HCT116 (cell line): ENCODE data around the gene MCF2L. TPM values are rescaled to one million over a fixed set of nuclear protein-coding genes. Genes with fewer than 3 reads are reported as not detected.

Experiments used
- ATAC-seq: fragments of 200-7000 bp; cut with Tn5 transposase; 2 replicates; pipeline ENCODE4 v1.9.1; 2020; ENCODE audit warnings: mild to moderate bottlenecking, moderate library complexity
- BruUV-seq: library from RNA; stranded (reverse); fragments of 400-500 nt; replicated peaks from 2 replicates; lab custom pipeline; 2021; lab: Mats Ljungman, UMichigan
- CTCF ChIA-PET: fragments of 300-600 bp; sonication (Branson Sonifier 250); formaldehyde crosslinking; loops from one replicate; lab custom pipeline; 2021; ENCODE audit warnings: antibody characterized with exemption; lab: Charles Lee
- POLR2A ChIA-PET: fragments of 300-600, 350-600 bp; sonication (Branson Sonifier 250); formaldehyde crosslinking; loops from one replicate; lab custom pipeline; 2021; ENCODE audit warnings: antibody characterized with exemption; lab: Charles Lee
- RAD21 ChIA-PET, 2 experiments: fragments of 300-600 bp; sonication (Branson Sonifier 250); formaldehyde crosslinking; loops; one replicate each; lab custom pipeline; 2023; ENCODE audit warnings: low total read pairs in 2 of 2; ENCODE audit not compliant: uncharacterized antibody in 2 of 2, unreplicated experiment in 2 of 2, low non-redundant PET in 1 of 2; lab: Charles Lee
- DNase-seq: peaks from one replicate; pipeline ENCODE4 v3.0.0-alpha.2; 2010; ENCODE audit warnings: low read depth, low spot score
- H2AFZ ChIP-seq: fragments of 200-600 bp; shearing (Covaris generic), sonication (generic); 2 replicates; pipeline ENCODE4 v1.6.1; 2017; ENCODE audit warnings: low read depth, mixed run types, mixed read lengths, antibody characterized with exemption, low read length; ENCODE audit not compliant: poor library complexity, severe bottlenecking
- H3K27ac ChIP-seq: 2 replicates; pipeline ENCODE4 v1.5.1; 2012; ENCODE audit warnings: low read depth, low read length
- H3K27me3 ChIP-seq: fragments of 200-600 bp; sonication (generic); 2 replicates; pipeline ENCODE4 v1.6.1; 2016; ENCODE audit warnings: mixed run types, low read length, mixed read lengths; ENCODE audit not compliant: insufficient read depth
- H3K36me3 ChIP-seq, 2 experiments: fragments of 200-500 bp in 1 of 2; fragments of 200-600 bp in 1 of 2; sonication (Bioruptor generic) in 1 of 2; sonication (generic) in 1 of 2; 2 replicates each; pipeline versions ENCODE4 v1.5.1 to v1.6.1; 2014 to 2016; ENCODE audit warnings: low read length in 2 of 2, inconsistent platforms in 1 of 2, mixed read lengths in 1 of 2, mixed run types in 1 of 2; ENCODE audit not compliant: insufficient read depth in 2 of 2, control insufficient read depth in 1 of 2
- H3K4me1 ChIP-seq, 2 experiments: fragments of 200-600 bp in 1 of 2; sonication (generic) in 1 of 2; 2 replicates each; pipeline versions ENCODE4 v1.5.1 to v1.6.1; 2012 to 2017; ENCODE audit warnings: low read length in 2 of 2, inconsistent platforms in 1 of 2, mild to moderate bottlenecking in 1 of 2, mixed read lengths in 1 of 2, mixed run types in 1 of 2, moderate library complexity in 1 of 2; ENCODE audit not compliant: insufficient read depth in 2 of 2, control insufficient read depth in 1 of 2
- H3K4me2 ChIP-seq: fragments of 200-600 bp; sonication (generic); 2 replicates; pipeline ENCODE4 v1.6.1; 2017; ENCODE audit warnings: mixed run types, low read length, mixed read lengths
- H3K4me3 ChIP-seq, 2 experiments: fragments of 200-600 bp in 1 of 2; sonication (generic) in 1 of 2; replicated peaks in 1 of 2; 2 replicates each; pipeline ENCODE4 v1.5.1; 2011 to 2016; ENCODE audit warnings: low read length in 2 of 2, control low read depth in 1 of 2, low read depth in 1 of 2, mild to moderate bottlenecking in 1 of 2, mixed read lengths in 1 of 2, mixed run types in 1 of 2
- H3K79me2 ChIP-seq: fragments of 200-600 bp; sonication (generic); 2 replicates; pipeline ENCODE4 v1.6.1; 2017; ENCODE audit warnings: mild to moderate bottlenecking, mixed run types, low read length, moderate library complexity, mixed read lengths; ENCODE audit not compliant: insufficient read depth
- H3K9ac ChIP-seq: fragments of 200-600 bp; sonication (generic); 2 replicates; pipeline ENCODE4 v1.6.1; 2016; ENCODE audit warnings: low read length, mixed read lengths
- H3K9me2 ChIP-seq: fragments of 200-600 bp; sonication (generic), shearing (Covaris generic); 2 replicates; pipeline ENCODE4 v1.6.1; 2017; ENCODE audit warnings: mixed run types, mild to moderate bottlenecking, moderate library complexity; ENCODE audit not compliant: insufficient read depth
- H3K9me3 ChIP-seq, 2 experiments: fragments of 200-500 bp in 1 of 2; fragments of 200-600 bp in 1 of 2; sonication (Bioruptor generic) in 1 of 2; sonication (generic) in 1 of 2; 2 replicates each; pipeline ENCODE4 v1.6.1; 2014 to 2017; ENCODE audit warnings: low read length in 2 of 2, mixed read lengths in 2 of 2, inconsistent platforms in 1 of 2, low read depth in 1 of 2, mild to moderate bottlenecking in 1 of 2, mixed run types in 1 of 2, moderate library complexity in 1 of 2; ENCODE audit not compliant: control insufficient read depth in 1 of 2, insufficient read depth in 1 of 2
- H4K20me1 ChIP-seq: fragments of 200-600 bp; sonication (generic), shearing (Covaris generic); 2 replicates; pipeline ENCODE4 v1.6.1; 2017; ENCODE audit warnings: mixed run types, mild to moderate bottlenecking, moderate library complexity; ENCODE audit not compliant: insufficient read depth
- CBX3 ChIP-seq: IDR thresholded peaks from 2 replicates; pipeline ENCODE4 v1.6.1; 2012; ENCODE audit warnings: low read depth
- CEBPB ChIP-seq: IDR thresholded peaks from 2 replicates; pipeline ENCODE4 v1.6.1; 2012; ENCODE audit warnings: low read depth
- CTCF ChIP-seq, 3 experiments: fragments of 200-600 bp in 1 of 3; sonication (generic) in 1 of 3; IDR thresholded peaks in 2 of 3; conservative IDR thresholded peaks in 1 of 3; 2 replicates each; pipeline ENCODE4 v1.5.1; 2012 to 2017; ENCODE audit warnings: low read depth in 2 of 3, low read length in 2 of 3, antibody characterized with exemption in 1 of 3, borderline replicate concordance in 1 of 3, control low read depth in 1 of 3, mild to moderate bottlenecking in 1 of 3, mixed read lengths in 1 of 3, mixed run types in 1 of 3, moderate library complexity in 1 of 3; ENCODE audit not compliant: insufficient read depth in 1 of 3
- EGR1 ChIP-seq: IDR thresholded peaks from 2 replicates; pipeline ENCODE4 v1.6.1; 2012; ENCODE audit warnings: low read depth
- ELF1 ChIP-seq: IDR thresholded peaks from 2 replicates; pipeline ENCODE4 v1.6.1; 2012; ENCODE audit warnings: low read depth, borderline replicate concordance
- EZH2 ChIP-seq: fragments of 200-600 bp; sonication (generic); IDR thresholded peaks from 2 replicates; pipeline ENCODE4 v1.6.1; 2017; ENCODE audit warnings: antibody characterized with exemption, mixed run types
- EZH2phosphoT487 ChIP-seq: fragments of 200-600 bp; IDR thresholded peaks from 2 replicates; pipeline ENCODE4 v1.6.1; 2018; ENCODE audit warnings: antibody characterized with exemption, borderline replicate concordance
- FOSL1 ChIP-seq: IDR thresholded peaks from 2 replicates; pipeline ENCODE4 v1.6.1; 2012; ENCODE audit warnings: low read depth
- JUND ChIP-seq: IDR thresholded peaks from 2 replicates; pipeline ENCODE4 v1.6.1; 2012
- POLR2A ChIP-seq: IDR thresholded peaks from 2 replicates; pipeline ENCODE4 v1.7.0; 2011; ENCODE audit warnings: borderline replicate concordance; ENCODE audit not compliant: insufficient read depth, insufficient read length; ENCODE audit errors: extremely low read depth
- POLR2AphosphoS5 ChIP-seq: IDR thresholded peaks from 2 replicates; pipeline ENCODE4 v1.6.1; 2011; ENCODE audit warnings: mild to moderate bottlenecking, low read depth, low read length, moderate library complexity
- RAD21 ChIP-seq: IDR thresholded peaks from 2 replicates; pipeline ENCODE4 v1.6.1; 2012; ENCODE audit warnings: low read depth, mild to moderate bottlenecking
- REST ChIP-seq: IDR thresholded peaks from 2 replicates; pipeline ENCODE4 v1.6.1; 2012; ENCODE audit warnings: low read depth
- SIN3A ChIP-seq: IDR thresholded peaks from 2 replicates; pipeline ENCODE4 v1.6.1; 2012; ENCODE audit warnings: low read depth
- TCF7L2 ChIP-seq: IDR thresholded peaks from 2 replicates; pipeline ENCODE4 v1.7.0; 2011; ENCODE audit warnings: borderline replicate concordance, inconsistent platforms; ENCODE audit not compliant: insufficient read depth, insufficient read length; ENCODE audit errors: extremely low read depth
- YY1 ChIP-seq: IDR thresholded peaks from 2 replicates; pipeline ENCODE4 v1.6.1; 2011; ENCODE audit warnings: low read length, low read depth, moderate library complexity, mild to moderate bottlenecking; ENCODE audit not compliant: insufficient replicate concordance; ENCODE audit errors: extremely low read depth
- ZFX ChIP-seq: fragments of 450-650 bp; IDR thresholded peaks from 2 replicates; pipeline ENCODE4 v1.6.1; 2017
- ZNF274 ChIP-seq: fragments of 200-500 bp; sonication (Bioruptor generic); IDR thresholded peaks from 2 replicates; pipeline ENCODE4 v1.6.1; 2014; ENCODE audit warnings: mild to moderate bottlenecking, low read depth, low read length, inconsistent platforms
- intact Hi-C: fragments of 100-400 bp; cut with micrococcal nuclease; formaldehyde crosslinking; loops from 2 replicates; pipeline ENCODE4 v1.10.0; 2022
- total RNA-seq: library from RNA; stranded (reverse); gene quantifications from one replicate; pipeline ENCODE4 v1.2.1, GENCODE V29; 2021; ENCODE audit not compliant: unreplicated experiment
- TF ChIP-seq, protein P1 (sequence below): IDR thresholded peaks from 2 replicates; pipeline ENCODE4 v1.6.1; 2012
- TF ChIP-seq, protein P2 (sequence below): IDR thresholded peaks from 2 replicates; pipeline ENCODE4 v1.6.1; 2011; ENCODE audit warnings: mild to moderate bottlenecking, low read length, moderate library complexity; ENCODE audit not compliant: insufficient replicate concordance; ENCODE audit errors: extremely low read depth

The MCF2L gene
- total RNA-seq, 1 experiment from 2014 or later: 19.3 TPM

- Histone ChIP-seq H2AFZ (no peak overlapping the region), H3K4me3 (no peak overlapping the region), H4K20me1 (no peaks in the 10 kb centered on the region), H3K27me3 (no peaks in the 10 kb centered on the region), H3K9me3 (no peaks in the 10 kb centered on the region), H3K9ac (no peak overlapping the region), H3K79me2 (no peaks in the 10 kb centered on the region), H3K27ac (no peak overlapping the region), H3K4me2 (no peak overlapping the region), H3K36me3 (no peaks in the 10 kb centered on the region), H3K4me1 (peaks cover 5 to 17% of the 10 kb centered on the region in 2 experiments), H3K9me2 (no peaks in the 10 kb centered on the region)
- no peak for ATAC-seq
- CTCF ChIA-PET: no interaction called here
- DNase-seq: no peak
- TF ChIP-seq, protein P1, sequence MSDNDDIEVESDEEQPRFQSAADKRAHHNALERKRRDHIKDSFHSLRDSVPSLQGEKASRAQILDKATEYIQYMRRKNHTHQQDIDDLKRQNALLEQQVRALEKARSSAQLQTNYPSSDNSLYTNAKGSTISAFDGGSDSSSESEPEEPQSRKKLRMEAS: no peak
- TF ChIP-seq YY1 (no peak), POLR2AphosphoS5 (no peak), SIN3A (no peak), CTCF (IDR thresholded peaks at IDR 0.05 in 2 of 3, conservative IDR thresholded peaks at IDR 0.05 in 1 of 3; ENCODE audit: borderline replicate concordance in 1 of 3, insufficient read depth in 1 of 3, low read depth in 2 of 3, low read length in 2 of 3) (no peak), RAD21 (no peak), REST (no peak), ELF1 (no peak), EZH2phosphoT487 (no peak), TCF7L2 (no peak), JUND (no peak), FOSL1 (no peak), EZH2 (no peak), EGR1 (no peak), ZFX (no peak), CBX3 (no peak), ZNF274 (no peak), POLR2A (no peak), CEBPB (no peak)
- TF ChIP-seq, protein P2, sequence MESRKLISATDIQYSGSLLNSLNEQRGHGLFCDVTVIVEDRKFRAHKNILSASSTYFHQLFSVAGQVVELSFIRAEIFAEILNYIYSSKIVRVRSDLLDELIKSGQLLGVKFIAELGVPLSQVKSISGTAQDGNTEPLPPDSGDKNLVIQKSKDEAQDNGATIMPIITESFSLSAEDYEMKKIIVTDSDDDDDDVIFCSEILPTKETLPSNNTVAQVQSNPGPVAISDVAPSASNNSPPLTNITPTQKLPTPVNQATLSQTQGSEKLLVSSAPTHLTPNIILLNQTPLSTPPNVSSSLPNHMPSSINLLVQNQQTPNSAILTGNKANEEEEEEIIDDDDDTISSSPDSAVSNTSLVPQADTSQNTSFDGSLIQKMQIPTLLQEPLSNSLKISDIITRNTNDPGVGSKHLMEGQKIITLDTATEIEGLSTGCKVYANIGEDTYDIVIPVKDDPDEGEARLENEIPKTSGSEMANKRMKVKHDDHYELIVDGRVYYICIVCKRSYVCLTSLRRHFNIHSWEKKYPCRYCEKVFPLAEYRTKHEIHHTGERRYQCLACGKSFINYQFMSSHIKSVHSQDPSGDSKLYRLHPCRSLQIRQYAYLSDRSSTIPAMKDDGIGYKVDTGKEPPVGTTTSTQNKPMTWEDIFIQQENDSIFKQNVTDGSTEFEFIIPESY: no peak
- intact Hi-C loops: no loop called here
- RAD21 ChIA-PET: no interaction called here
- POLR2A ChIA-PET: no interaction called here
- no TSS peak for BruUV-seq
Measured at GRCh38 chr13:113021391-113021790, 52.4 kb downstream of the MCF2L start.
